GM10248 (cell line): Measurements from ENCODE around the gene SLC37A3.

Source experiments
- CTCF ChIA-PET: fragments of 300-600 bp; sonication (Branson Sonifier 250); formaldehyde crosslinking; extraction: SDS; loops from one replicate; lab custom pipeline; 2021; ENCODE audit warnings: antibody characterized with exemption; lab: Yijun Ruan, JAX
- POLR2A ChIA-PET: fragments of 350-650 bp; sonication (Branson Sonifier 250); formaldehyde crosslinking; extraction: SDS; loops from one replicate; lab custom pipeline; 2020; ENCODE audit warnings: antibody characterized with exemption; lab: Yijun Ruan, JAX
- DNase-seq: peaks from one replicate; pipeline ENCODE4 v3.0.0; 2012; ENCODE audit errors: extremely low spot score
- TF ChIP-seq, protein P1 (sequence below): IDR thresholded peaks from 2 replicates; pipeline ENCODE4 v1.5.1; 2012; ENCODE audit warnings: mild to moderate bottlenecking, low read depth; ENCODE audit errors: extremely low read depth, missing control alignments, control extremely low read depth

SLC37A3 gene

DNA sequence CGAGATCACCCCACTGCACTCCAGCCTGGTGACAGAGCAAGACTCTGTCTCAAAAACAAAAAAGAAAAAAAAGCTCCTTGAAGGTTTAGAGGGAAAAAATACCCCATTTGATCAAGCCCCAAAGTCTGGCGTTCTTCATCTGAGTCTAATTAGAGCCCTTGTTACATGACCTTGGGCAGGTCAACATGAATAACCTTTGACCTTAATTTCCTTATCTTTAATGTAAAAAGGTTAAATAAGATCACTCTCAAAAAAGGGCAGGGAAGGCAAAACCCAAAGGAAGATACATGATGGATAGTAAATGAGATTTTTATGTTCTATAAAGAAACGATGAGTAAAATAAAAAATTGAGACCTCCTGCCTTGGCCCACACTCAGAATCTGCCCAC lies 40.3 kb downstream of the SLC37A3 start:
- ChIA-PET POLR2A (no interaction called here), CTCF (no interaction called here)
- DNase-seq = no peak
- TF ChIP-seq, protein P1, sequence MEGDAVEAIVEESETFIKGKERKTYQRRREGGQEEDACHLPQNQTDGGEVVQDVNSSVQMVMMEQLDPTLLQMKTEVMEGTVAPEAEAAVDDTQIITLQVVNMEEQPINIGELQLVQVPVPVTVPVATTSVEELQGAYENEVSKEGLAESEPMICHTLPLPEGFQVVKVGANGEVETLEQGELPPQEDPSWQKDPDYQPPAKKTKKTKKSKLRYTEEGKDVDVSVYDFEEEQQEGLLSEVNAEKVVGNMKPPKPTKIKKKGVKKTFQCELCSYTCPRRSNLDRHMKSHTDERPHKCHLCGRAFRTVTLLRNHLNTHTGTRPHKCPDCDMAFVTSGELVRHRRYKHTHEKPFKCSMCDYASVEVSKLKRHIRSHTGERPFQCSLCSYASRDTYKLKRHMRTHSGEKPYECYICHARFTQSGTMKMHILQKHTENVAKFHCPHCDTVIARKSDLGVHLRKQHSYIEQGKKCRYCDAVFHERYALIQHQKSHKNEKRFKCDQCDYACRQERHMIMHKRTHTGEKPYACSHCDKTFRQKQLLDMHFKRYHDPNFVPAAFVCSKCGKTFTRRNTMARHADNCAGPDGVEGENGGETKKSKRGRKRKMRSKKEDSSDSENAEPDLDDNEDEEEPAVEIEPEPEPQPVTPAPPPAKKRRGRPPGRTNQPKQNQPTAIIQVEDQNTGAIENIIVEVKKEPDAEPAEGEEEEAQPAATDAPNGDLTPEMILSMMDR = no peak

DNA sequence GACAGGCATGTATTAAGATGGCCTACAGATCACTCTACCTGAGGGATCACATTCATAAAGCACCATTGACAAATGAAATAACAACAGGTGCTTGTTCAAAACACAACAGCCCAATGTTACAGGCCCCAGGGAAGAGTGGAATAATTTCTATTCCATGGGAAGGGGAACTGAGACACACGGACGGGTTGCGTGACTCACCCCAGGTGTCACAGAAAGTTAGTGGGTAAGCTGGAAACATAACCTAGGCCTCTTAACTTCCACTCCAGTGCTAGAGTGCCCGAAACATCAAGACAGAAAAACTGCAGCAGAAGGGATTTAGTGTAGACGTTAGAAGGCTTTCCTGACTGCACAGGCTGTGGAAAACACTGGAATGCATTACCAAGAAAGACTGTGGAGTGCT lies 48.3 kb downstream of the SLC37A3 start:
- TF ChIP-seq, protein P1 = no peak
- DNase-seq = no peak
- POLR2A ChIA-PET = no interaction called here
- CTCF ChIA-PET = interaction anchor here (1.1 kb wide), 1 partner anchor 9 kb away, joined by 4 read pairs; no protein-coding TSS in a partner anchor

DNA sequence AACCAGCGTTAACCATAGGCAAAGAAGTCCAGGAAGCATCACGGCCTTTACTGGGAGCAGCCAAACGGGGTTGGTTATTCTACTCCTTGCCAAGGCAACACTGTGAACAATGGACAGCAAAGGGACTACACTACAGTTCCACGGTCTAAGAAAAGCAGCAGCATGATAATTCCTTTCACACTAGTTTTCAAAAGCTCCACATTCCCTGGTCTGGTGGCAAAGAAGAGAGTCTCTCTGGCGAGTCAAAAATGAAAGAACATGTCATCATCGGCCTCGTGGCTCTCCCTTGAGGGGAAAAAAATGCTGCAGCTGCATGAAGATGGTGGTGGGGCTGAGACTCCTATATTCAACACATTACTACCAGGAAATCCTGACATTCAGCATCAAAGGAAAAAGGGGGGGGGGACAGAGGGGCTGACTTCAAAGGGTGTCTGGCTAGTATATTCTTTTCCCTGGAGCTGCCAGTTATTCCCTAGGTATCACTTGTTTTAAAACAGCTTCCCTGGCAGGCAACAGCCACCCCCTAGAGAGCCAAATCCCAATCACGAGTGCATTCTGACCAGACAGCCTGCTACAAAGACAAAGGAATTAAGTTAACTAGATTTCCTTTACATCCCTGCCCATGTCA lies 49.1 kb downstream of the SLC37A3 start:
- POLR2A ChIA-PET = no interaction called here
- TF ChIP-seq, protein P1 = no peak
- DNase-seq = no peak
- CTCF ChIA-PET = interaction anchor here (1.0 to 1.1 kb wide), 2 partner anchors 10 to 18 kb away, joined by 3 to 4 read pairs; no protein-coding TSS in a partner anchor

- POLR2A ChIA-PET = no interaction called here
- TF ChIP-seq, protein P1 = no peak
- CTCF ChIA-PET = interaction anchor here (0.7 to 1.0 kb wide), 4 partner anchors 11 to 46 kb away, joined by 3 read pairs; no protein-coding TSS in a partner anchor
- no peak for DNase-seq
Measured at GRCh38 chr7:140348161-140348849, 50.0 kb downstream of the SLC37A3 start.

GRCh38 chr7:140347218-140347617 lies 51.1 kb downstream of the SLC37A3 start:
- TF ChIP-seq, protein P1 = no peak
- ChIA-PET CTCF (interaction anchor here (0.7 to 0.9 kb wide), 2 partner anchors 12 to 47 kb away, joined by 3 read pairs; no protein-coding TSS in a partner anchor), POLR2A (interaction anchor here (0.6 kb wide), 1 partner anchor 12 kb away, joined by 4 read pairs; no protein-coding TSS in a partner anchor)
- DNase-seq = no peak

GRCh38 chr7:140345426-140345825 lies 52.9 kb downstream of the SLC37A3 start:
- ChIA-PET CTCF (interaction anchor here (0.8 kb wide), 1 partner anchor 15 kb away, joined by 3 read pairs; no protein-coding TSS in a partner anchor), POLR2A (no interaction called here)
- TF ChIP-seq, protein P1 = no peak
- no peak for DNase-seq
